Measurements from ENCODE around the gene DPF3.
A peak's percentile ranks its signal among the peaks of the same experiment; 100 is the strongest.

Gene DPF3

DNA sequence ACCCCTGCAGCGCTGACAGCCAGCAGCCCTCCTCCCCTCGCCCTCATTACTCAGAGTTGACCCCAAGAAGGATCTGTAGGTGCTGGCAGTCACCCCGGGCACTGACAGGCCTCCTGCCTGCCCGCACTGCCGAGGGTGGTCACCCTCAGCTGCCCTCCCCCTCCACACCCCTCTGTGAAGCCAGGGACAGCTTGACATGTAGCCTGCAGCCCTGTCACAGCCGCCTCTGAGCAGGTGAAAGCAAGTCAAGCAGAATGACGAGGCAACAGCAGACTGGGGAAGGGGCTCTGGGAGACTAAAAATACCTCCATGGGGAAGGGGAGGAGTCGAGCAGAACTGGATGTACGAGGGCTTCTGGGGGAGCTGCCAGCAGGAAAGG is 178.1 kb downstream of the DPF3 start:
- DNase-seq (ENCODE audit: low read depth in 2 of 2) = no peak

DNA sequence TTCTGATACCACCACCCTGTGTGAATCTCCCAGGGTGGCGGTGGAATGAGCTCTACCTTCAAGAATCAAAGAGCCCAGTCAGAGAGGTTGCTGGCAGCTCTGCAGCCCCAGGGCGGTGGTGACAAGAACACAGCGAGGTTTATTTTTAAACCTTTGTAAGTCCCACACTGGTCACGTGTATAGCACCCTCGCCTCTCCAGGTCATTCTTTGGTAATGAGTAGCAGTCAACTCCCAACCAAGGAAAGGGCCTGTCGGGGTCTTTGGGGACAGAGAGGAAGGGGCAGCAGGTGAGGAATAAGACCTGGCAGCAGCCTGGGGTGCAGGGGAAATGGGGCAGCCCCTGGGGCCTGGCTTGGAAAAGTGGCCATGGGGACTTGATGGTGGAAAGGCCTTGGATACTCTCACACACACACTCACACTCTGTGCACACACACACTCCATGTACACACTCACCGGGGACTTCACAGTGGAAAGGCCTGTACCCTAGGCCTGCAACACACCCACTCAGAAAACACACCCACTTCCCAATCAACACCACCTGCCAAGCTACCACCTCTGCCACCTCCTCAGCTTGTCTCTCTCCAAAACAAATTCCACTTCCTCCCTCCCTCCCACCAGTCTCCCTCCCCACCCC is 178.6 kb downstream of the DPF3 start:
- DNase-seq (ENCODE audit: low read depth in 2 of 2) = no peak

DNA sequence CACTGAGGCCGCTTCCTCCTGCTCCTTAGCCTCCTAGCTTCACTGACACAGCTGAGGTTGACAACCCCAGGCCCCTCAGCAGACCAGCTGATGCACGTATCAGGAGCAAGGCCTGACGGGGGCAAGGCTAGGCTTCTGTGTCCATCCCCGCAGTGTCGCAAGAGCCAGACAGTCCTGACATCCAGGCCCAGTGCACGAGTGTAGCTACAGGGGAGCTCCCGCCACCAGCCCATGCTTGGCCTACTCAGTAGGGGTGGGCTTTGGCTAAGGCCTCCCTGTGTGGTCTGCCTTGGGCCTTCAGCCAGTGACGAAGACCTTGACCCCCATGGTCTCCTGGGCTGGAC is 179.1 kb downstream of the DPF3 start:
- no peak for DNase-seq (ENCODE audit: low read depth in 2 of 2)

DNA sequence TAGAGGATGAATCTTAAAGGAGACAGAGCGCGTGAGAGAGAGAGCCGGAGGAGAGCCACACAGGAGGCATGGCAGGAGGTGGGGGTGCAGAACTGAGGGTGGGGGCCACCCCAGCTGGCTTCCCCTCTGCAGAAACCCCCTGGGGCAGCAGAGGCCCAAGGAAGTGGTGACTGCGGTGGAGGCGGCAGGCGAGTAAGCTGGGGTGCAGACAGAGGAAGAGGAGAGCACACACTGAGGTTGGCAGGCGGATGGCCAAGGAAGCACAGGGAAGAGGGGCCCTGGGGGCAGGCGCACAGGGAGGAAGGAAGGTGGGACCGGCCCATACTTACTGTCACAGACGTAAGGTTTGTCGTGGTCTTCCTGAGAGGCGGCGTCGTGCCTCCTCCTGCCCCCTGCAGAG is 179.8 kb downstream of the DPF3 start:
- DNase-seq (ENCODE audit: low read depth in 2 of 2) = peak in 1 of 2 donors; percentile 7

DNA sequence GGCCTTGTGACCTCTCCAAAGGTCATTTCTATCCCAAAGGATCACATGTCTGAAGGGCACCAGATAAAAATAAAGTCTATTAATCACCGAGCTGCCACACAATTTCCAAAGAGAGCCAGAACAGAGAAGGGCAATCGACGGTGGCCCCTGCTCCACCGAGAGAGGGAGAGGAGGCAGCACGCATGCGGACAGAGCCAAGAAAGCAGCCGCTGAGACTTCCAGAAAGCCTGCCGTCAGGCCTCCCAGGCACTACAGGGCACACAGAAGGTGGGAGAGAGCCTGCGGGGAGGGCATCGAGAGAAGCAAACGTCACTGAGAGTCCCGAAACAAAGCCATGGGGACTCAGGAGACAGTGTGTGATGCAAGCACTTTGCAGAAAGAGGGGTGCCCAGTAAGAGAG is 182.0 kb downstream of the DPF3 start:
- no peak for DNase-seq (ENCODE audit: low read depth in 2 of 2)

DNA sequence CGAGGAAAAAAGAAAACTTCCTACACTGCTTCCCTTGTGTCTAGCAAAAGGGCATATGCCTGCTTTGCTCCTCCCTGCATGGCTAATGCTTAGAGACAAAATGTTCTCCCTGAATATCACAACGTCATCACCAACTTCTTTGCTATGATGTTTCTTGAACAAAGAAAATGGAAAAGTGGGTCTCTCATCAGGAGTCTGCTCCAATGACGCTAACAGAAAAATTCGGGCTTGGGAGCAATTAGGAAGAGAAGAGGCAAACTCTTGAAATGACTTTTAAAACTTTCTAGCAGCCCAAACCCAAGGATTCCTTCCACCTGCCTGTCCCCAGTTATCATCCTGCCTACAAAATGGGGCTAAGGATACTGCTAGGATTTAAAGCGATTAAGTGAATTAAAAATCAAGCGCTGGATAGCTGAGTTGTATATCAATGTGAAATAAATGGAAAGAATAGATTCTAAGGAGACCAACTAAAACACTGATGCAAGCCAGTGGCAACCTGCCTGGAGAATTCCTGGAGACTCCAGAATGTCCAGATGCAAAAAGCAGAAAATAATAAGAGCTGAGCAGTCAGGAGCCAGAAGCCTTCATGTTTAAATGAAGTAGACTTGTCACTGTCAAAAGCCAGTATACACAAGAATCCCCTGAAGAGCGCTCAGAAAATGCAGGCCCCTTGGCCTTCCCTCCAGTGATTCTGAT is 183.8 kb downstream of the DPF3 start:
- no peak for DNase-seq (ENCODE audit: low read depth in 2 of 2)

DNA sequence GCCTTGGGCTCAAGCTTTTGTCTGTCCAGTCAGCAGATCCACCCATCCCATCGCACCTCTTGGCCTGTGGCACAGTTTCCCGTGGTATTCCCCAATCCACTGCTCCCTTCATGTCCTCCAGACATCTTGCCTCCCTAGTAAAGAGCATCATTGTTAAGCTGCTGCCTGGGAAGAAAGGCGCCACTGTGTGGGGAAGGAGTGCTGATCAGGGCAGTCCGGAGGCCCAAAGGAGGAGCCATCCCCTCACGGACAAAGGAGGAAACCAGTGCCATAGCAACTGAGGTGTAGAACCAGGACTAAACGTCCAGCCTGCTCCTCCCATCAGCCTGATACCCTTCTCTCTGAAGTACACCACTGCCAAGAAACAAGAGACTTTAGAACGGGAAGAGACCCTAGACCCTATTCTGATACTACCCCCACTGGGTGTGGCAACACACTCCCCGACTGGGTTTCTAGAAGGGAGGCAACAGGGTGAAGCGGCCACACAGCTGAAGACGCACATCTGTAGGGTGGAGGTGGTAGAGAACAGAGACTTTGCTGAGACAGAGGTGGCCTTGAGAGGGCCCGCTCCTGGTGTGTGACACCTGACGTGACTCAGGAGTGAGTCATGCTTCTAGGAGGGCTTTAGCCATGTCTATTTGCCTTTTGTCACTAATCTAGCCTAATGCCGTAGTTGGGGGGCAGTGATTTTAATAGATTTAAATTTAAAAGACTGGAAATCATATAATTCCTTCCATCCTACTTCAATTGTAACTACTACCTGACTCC is 185.0 kb downstream of the DPF3 start:
- no peak for DNase-seq (ENCODE audit: low read depth in 2 of 2)

DNA sequence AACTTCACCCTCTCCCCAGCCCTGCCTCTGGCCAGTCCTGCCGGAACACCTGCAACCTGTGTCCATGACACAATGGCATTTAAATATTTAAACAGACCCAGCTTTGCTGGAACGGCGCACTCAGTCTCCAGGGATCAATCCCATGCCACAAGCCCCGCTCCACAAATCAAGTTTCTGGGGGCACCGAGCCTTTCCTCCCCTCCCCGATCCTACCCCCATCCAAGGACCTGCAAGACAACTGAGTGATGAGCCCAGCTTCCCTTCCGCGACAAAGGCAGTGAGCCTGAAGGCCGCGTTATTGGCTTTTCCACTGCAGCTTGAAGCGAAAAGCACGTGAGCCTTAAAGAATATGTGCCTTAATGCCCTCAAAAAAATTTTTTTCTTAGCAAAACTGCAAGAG is 185.7 kb downstream of the DPF3 start:
- no peak for DNase-seq (ENCODE audit: low read depth in 2 of 2)

DNA sequence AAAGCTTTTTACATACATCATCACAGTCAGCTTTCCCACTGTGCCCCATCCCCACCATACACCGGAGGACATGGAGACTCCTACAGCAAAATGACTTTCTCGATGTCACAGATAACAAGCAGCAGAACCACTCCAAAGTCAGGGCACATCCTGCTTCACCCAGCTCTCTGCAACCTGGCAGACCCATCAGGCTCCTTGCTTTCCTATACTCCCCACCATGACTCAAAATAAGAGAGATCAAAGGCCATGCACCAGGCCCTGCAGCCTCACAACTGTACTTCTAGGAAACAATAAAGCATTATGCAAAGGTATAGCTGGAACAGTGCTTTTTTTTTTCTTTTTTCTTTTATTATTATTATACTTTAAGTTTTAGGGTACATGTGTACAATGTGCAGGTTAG is 187.4 kb downstream of the DPF3 start:
- DNase-seq (ENCODE audit: low read depth in 2 of 2) = no peak

DNA sequence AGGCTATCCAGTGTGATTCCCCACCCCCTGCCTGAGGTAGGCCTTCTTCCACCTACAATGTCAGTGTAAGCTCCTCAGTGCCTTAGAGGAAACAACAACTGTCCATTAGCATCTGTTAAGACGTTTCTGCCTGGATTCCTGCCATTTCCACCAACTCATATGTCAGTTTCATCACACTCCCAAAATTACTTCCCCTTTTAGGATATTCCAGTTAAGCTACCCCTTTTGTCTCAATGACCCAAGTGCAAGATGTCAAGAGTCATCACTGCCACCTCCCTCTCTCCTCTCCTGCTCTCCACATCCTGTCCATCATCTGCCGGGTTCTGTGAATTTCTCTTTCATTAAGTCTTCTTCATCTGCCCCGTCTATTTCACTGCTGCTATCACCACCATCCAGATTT is 189.4 kb downstream of the DPF3 start:
- no peak for DNase-seq (ENCODE audit: low read depth in 2 of 2)

DNA sequence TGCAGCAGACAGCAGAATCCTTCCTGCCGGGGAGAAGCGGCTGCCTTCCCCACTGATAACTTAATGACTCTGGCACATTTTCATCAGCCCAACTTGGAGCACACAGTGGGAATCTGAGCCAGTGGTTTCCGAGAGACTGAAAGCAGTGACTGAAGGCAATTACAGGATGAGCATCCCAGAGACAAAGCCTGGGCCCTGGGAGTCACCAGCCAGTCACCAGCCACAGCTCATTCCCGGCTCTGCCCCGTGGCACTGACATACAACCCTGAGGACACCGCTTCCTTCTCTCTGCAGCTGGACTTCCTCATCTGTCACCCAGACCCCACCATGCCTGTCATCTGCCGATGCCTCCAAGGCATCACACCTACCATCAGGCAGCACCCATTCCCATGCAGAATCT is 192.3 kb downstream of the DPF3 start:
- no peak for DNase-seq (ENCODE audit: low read depth in 2 of 2)

DNA sequence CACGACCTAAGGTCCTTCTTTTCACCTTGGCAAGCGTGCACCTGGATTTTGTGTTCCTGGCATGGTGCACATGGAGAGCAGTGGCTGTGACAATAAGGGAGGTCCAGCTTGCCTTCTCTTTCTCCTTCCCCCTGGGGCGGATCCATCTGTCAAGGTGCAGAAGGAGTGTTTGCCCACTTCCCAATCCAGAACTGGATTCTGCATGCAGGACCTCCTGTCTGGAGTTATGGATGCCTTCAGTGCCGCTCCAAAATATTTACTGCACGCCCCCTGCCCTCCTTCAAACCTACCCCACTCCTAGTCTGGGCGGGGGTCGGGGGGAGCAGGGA is 192.7 kb downstream of the DPF3 start:
- DNase-seq (ENCODE audit: low read depth in 2 of 2) = no peak

DNA sequence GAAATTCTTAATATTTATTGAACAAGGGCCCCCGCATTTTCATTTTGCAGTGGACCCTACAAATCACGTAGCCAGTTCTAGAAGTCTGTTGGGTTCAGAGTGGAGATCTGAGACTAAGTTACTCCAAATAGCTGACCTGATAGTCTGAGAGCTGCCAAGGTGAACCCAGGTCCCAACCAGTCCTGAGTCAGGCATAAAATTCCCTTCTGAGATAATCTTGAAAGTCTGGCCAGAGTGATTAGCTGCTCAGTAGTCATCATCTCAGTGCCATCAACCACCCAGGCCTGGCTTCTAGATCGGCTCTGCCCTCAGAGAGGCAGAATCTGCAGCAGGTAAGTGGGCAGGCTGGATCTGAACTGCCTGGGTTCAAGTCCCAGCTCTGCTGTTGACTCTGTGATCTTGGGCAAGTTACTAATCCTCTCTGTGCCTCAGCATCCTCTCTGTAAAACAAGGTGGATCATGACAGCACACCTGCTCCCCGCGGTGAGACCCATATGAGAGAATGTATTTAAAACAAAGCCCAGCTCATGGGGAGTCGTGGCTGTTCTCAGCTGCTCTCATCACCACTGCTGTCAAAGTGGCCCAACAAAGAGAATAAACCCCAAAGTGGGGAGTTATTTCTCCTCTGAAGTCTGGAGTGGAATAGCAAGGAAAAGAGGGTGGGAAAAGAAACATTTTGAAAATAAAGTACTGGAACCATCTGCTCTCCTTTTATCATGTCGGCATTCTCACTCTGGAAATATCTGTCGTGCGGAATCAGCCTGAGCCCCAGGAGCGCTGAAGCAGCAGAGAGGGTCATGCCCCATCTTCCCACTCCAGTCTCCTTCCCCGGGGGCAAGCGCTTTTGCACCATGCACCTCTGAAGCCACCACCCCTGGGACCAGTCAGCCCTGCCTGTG is 193.3 kb downstream of the DPF3 start:
- no peak for DNase-seq (ENCODE audit: low read depth in 2 of 2)

DNA sequence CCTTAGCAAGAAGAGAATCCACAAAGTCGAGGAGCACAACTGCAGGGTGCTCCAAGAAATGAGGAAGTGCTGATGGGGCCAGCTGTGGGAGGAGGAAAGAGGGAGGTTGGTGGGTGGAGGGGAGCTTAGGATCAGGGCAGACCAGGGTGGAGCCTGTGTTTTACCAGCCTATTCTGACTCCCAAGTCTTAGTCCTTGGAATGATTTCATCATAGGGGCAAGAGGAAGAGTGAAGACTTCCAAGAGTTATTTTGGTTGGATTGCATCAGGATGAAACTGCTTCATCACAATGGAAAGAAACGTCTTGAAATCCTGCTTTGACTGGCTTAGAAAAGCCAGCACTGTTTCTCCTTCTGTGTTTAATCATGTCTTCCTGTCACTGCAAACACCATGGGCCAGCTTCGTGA is 194.0 kb downstream of the DPF3 start:
- DNase-seq (ENCODE audit: low read depth in 2 of 2) = no peak

DNA sequence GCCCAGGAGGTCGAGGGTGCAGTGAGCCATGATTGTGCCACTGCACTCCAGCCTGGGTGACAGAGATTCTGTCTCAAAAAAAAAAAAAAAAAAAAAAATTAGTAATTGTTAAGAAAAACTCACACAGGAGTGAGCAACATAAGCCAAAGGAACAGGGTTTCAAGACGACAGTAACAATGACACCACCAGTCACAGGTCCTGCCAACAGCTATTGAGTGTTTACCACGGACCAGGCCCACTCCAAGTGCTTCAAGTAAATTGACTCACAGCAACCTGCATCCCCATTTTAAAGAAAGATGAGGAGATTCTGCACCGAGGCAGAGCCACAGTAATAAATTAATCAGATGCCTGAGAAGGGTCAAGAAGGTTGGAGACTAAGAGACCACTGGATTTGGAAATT is 194.5 kb downstream of the DPF3 start:
- DNase-seq (ENCODE audit: low read depth in 2 of 2) = no peak

DNA sequence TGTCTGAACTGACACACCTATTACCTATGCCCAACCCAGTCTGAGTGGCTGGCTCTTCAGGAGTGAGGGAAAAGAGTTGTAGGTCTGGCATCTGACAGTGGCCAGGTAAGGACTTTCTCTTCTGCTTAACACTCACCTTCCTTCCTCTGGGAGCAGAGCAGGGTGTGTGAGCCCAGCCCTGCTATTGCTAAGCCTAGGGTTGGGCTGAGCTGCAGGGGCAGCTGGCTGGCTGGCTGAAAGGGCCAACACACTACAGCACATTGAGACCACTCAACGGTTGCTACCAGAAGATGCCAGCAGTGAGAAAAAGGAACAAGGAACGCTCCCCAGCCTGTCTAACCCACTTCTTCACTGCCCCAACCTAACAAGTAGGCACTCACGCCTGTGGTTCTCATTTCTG is 201.2 kb downstream of the DPF3 start:
- DNase-seq (ENCODE audit: low read depth in 2 of 2) = no peak

DNA sequence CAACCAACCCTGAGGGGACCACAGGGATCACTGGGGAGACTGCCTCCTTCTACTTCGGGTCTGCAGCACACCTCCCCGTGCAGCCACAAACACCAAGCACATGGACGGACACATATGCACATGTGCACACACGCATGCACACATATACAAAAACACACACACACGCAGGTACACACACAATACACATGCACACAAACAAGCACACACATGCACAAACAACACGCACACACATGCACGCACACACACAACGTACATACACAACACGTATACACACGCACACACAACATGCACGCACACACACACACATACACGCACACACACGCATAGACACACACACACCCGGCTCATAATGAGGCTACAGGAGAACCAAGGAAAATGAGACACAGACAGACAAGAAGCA is 203.6 kb downstream of the DPF3 start:
- DNase-seq (ENCODE audit: low read depth in 2 of 2) = no peak

DNA sequence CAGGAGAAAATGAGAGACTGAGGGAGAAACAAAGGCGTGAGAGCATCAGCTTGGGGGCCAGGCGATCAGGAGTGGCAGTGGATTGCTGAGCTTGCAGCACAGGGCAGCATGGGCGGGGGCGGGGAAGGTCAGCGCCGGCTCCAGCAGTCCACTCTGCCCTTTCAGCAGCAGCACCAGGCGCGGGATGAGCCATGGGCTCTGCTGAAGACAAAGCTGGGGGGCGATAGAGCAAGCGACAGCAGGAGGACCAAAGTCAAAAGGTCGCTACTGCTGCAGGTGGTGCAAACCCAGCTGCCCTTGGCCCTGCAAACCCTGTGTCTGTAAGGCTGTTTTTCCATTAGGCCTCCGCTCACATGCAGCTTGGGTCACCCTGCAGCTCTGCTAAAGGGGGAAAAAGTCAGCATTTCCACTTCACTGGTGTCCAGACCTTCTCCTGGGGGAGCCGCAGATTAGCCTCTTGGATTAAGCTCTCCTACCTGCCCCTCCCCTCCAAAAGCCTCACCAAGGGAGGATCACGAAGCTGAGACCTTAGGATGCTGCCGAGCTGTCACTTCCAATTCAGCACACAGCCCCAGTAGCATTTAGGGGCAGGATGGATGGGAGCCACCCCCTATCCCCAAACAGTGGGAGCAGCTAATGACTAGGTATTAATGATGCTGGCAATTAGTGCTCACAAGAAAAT is 204.8 kb downstream of the DPF3 start:
- DNase-seq (ENCODE audit: low read depth in 2 of 2) = no peak

DNA sequence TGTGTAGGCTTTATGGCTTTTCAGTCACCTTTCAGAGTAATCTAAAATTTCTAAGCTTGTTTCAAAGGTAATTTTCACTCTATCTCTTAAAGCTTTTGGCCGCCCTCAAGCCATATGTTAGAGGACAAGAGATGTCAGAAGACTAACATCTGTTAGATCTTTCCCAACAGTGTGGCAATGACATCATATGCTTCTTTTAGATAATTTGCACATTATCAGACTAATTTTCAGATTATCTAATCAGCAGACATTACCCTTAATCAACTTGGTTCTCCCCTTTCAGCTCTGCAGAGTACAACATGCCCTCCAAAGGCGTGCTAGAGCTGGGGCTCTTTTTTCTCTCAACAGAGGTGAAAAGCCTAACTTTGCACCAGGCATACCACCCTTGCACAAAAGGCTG is 207.1 kb downstream of the DPF3 start:
- no peak for DNase-seq (ENCODE audit: low read depth in 2 of 2)

DNA sequence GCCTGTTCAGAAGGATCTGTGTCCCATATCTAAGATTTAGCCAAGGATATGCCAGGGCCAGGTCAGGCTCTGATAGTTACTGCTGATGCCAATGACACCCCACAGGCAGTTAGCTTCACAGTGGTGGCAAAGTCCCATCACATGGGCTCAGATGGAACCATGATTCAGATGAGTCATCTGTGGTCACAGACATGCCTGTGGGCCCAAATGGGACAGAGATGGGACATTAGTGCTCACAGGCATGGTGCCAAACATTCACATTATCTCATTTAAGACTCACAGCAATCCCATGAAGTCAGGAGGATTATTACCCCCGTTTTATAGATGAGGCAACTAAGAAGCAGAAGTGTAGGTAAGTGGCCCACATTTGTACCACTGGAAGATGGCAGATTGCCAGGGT is 207.8 kb downstream of the DPF3 start:
- no peak for DNase-seq (ENCODE audit: low read depth in 2 of 2)

DNA sequence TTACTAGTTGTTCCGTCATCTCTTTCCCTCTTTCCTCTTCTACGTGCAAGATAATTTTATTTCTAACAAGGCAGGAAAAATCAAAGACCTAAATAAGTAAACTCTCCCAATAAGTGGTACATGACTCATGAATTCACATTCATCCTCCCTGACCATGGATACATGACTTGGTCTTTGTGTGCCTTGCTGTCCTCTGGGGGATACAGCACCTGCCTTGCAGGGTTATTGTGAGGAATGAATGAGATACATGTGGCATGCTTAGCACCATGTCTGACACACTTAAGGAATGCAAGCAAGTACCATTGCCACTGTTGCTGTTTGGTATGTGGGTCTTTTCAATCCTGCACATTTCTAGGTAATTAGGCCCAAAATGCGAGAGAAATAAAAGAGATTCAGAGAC is 208.4 kb downstream of the DPF3 start:
- no peak for DNase-seq (ENCODE audit: low read depth in 2 of 2)

DNA sequence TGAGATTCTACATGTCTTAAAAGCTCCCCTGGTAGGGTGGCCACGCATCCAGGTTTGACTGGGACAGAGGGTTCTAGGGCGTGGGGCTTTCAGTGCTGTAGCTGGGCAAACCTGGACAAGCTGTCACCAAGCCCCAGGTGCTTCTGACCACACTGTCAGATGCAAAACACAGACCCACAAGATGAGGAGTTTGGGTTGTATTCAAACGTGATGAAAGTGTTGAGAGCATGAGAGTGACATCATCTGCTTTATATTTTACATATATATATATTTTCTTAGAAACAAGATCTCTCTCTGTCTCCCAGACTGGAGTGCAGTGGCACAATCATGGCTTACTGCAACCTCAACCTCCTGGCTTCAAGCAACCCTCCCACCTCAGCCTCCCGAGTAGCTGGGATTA is 210.1 kb downstream of the DPF3 start:
- DNase-seq (ENCODE audit: low read depth in 2 of 2) = no peak

Measured in stimulated activated CD4-positive, alpha-beta T cell treated with anti-CD3 and anti-CD28 coated beads, Interleukin-15, amount 100 ng/mL, for 48 hours (primary cell).